Endothelial cell of umbilical vein (primary cell): Measurements from ENCODE around the gene MAP1LC3B2. TPM values are rescaled to one million over a fixed set of nuclear protein-coding genes. Genes with fewer than 3 reads are reported as not detected.

Experiments
- BruUV-seq: library from RNA; stranded (reverse); fragments of 400-500 nt; replicated peaks from 2 replicates; lab custom pipeline; 2021; lab: Mats Ljungman, UMichigan
- CTCF ChIA-PET: fragments of 300-600, 350-600 bp; sonication (Branson Sonifier 250); formaldehyde crosslinking; loops from one replicate; lab custom pipeline; 2021; ENCODE audit warnings: antibody characterized with exemption, inconsistent platforms; lab: Charles Lee
- POLR2A ChIA-PET: fragments of 300-600, 350-600 bp; sonication (Branson Sonifier 250); formaldehyde crosslinking; loops from one replicate; lab custom pipeline; 2021; ENCODE audit warnings: antibody characterized with exemption, inconsistent platforms; lab: Charles Lee
- DNase-seq: peaks from one replicate; pipeline ENCODE4 v3.0.0-alpha.2; 2011; ENCODE audit warnings: low read depth, low spot score
- FAIRE-seq: peaks from 2 replicates; lab custom pipeline; 2011; peaks lifted over from hg19 to GRCh38; lab: Jason Lieb, UNC
- H2AFZ ChIP-seq: 2 replicates; pipeline ENCODE4 v1.6.0; 2012; ENCODE audit warnings: low read depth, low read length, control low read depth, inconsistent platforms
- H3K27ac ChIP-seq: 2 replicates; pipeline ENCODE4 v1.5.1; 2011; ENCODE audit warnings: low read depth, mild to moderate bottlenecking, control low read depth, low read length, moderate library complexity; ENCODE audit not compliant: insufficient read depth
- H3K27me3 ChIP-seq, 2 experiments: 2 replicates each; pipeline versions ENCODE4 v1.6.0 to v1.6.1; 2011; ENCODE audit warnings: low read length in 2 of 2, mixed read lengths in 1 of 2; ENCODE audit not compliant: control insufficient read depth in 2 of 2, insufficient read depth in 2 of 2
- H3K36me3 ChIP-seq, 2 experiments: 2 replicates in 1 of 2; 3 replicates in 1 of 2; pipeline ENCODE4 v1.5.1; 2011; ENCODE audit warnings: low read length in 2 of 2, mild to moderate bottlenecking in 1 of 2, moderate library complexity in 1 of 2; ENCODE audit not compliant: control insufficient read depth in 2 of 2, insufficient read depth in 2 of 2; ENCODE audit errors: extremely low read depth in 1 of 2
- H3K4me1 ChIP-seq: 3 replicates; pipeline ENCODE4 v1.5.1; 2011; ENCODE audit warnings: mild to moderate bottlenecking, low read length; ENCODE audit not compliant: control insufficient read depth, insufficient read depth; ENCODE audit errors: extremely low read depth
- H3K4me2 ChIP-seq: 2 replicates; pipeline ENCODE4 v1.6.1; 2011; ENCODE audit warnings: low read length, control low read depth, mixed read lengths; ENCODE audit not compliant: insufficient read depth
- H3K4me3 ChIP-seq, 3 experiments: fragments of 200-600 bp in 1 of 3; sonication (generic), shearing (Covaris generic) in 1 of 3; replicated peaks in 1 of 3; 2 replicates each; pipeline ENCODE4 v1.5.1; 2011 to 2016; ENCODE audit warnings: control low read depth in 3 of 3, low read length in 3 of 3, mild to moderate bottlenecking in 2 of 3, inconsistent platforms in 1 of 3, low read depth in 1 of 3, moderate library complexity in 1 of 3; ENCODE audit not compliant: insufficient read depth in 1 of 3
- H3K79me2 ChIP-seq: 2 replicates; pipeline ENCODE4 v1.6.0; 2012; ENCODE audit warnings: low read length, inconsistent platforms; ENCODE audit not compliant: control insufficient read depth, insufficient read depth
- H3K9ac ChIP-seq: replicated peaks from 2 replicates; pipeline ENCODE3; 2011; ENCODE audit warnings: low read length, control low read depth; ENCODE audit not compliant: insufficient read depth; ENCODE audit errors: extremely low read depth
- H3K9me1 ChIP-seq: replicated peaks from 3 replicates; pipeline ENCODE4 v1.6.0; 2011; ENCODE audit warnings: mild to moderate bottlenecking, low read length; ENCODE audit not compliant: control insufficient read depth, insufficient read depth; ENCODE audit errors: extremely low read depth
- H3K9me3 ChIP-seq: replicated peaks from 2 replicates; pipeline ENCODE4 v1.5.1; 2012; ENCODE audit warnings: low read length, inconsistent platforms; ENCODE audit not compliant: control insufficient read depth, insufficient read depth
- H4K20me1 ChIP-seq: replicated peaks from 2 replicates; pipeline ENCODE3; 2011; ENCODE audit warnings: mild to moderate bottlenecking, low read length; ENCODE audit not compliant: control insufficient read depth, insufficient read depth; ENCODE audit errors: extremely low read depth
- CTCF ChIP-seq, 2 donors: IDR thresholded peaks; 1 replicate in 1 of 2; 2 replicates in 1 of 2; pipeline ENCODE4 v1.5.1; 2011; ENCODE audit warnings: low read length in 2 of 2, mild to moderate bottlenecking in 2 of 2, moderate library complexity in 2 of 2, control low read depth in 1 of 2, inconsistent platforms in 1 of 2, low read depth in 1 of 2; ENCODE audit not compliant: insufficient read depth in 1 of 2; ENCODE audit errors: extremely low read depth in 1 of 2
- EZH2 ChIP-seq: IDR thresholded peaks from 2 replicates; pipeline ENCODE4 v1.6.1; 2012; ENCODE audit warnings: borderline replicate concordance, low read depth, mild to moderate bottlenecking, moderate library complexity, low read length, inconsistent platforms; ENCODE audit not compliant: severe bottlenecking
- FOS ChIP-seq: IDR thresholded peaks from 2 replicates; pipeline ENCODE4 v1.6.1; 2011; ENCODE audit warnings: mild to moderate bottlenecking, low read length, moderate library complexity, borderline replicate concordance; ENCODE audit not compliant: insufficient read depth
- GATA2 ChIP-seq: IDR thresholded peaks from 2 replicates; pipeline ENCODE4 v1.7.0; 2011; ENCODE audit warnings: low read depth, mild to moderate bottlenecking, moderate library complexity, mixed read lengths, low read length; ENCODE audit not compliant: insufficient read length, insufficient read depth
- JUN ChIP-seq: IDR thresholded peaks from 2 replicates; pipeline ENCODE4 v1.6.1; 2011; ENCODE audit warnings: borderline replicate concordance, low read depth; ENCODE audit not compliant: insufficient read length, insufficient read depth
- MAX ChIP-seq: IDR thresholded peaks from 2 replicates; pipeline ENCODE4 v1.6.1; 2011; ENCODE audit not compliant: insufficient read depth, insufficient read length
- MYC ChIP-seq: IDR thresholded peaks from one replicate; pipeline ENCODE4 v1.6.1; 2011; ENCODE audit warnings: mild to moderate bottlenecking, low read depth, low read length
- POLR2A ChIP-seq: IDR thresholded peaks from 2 replicates; pipeline ENCODE4 v1.6.1; 2012; ENCODE audit warnings: low read depth, mild to moderate bottlenecking, control low read depth, low read length
- POLR2AphosphoS5 ChIP-seq: IDR thresholded peaks from 2 replicates; pipeline ENCODE4 v1.6.1; 2012; ENCODE audit warnings: low read depth, mild to moderate bottlenecking, control low read depth, low read length, moderate library complexity; ENCODE audit not compliant: insufficient read depth
- dilution Hi-C: fragments of 300-500 bp; cut with MboI; formaldehyde crosslinking; loops from one replicate; pipeline ENCODE4 v1.15.0; 2019; ENCODE audit warnings: low sequenced_read_pairs; ENCODE audit not compliant: extremely low pct_ligation_motif_present
- intact Hi-C: fragments of 100-400 bp; cut with micrococcal nuclease; formaldehyde crosslinking; loops from one replicate; pipeline ENCODE4 v1.10.0; 2022
- polyA plus RNA-seq, 4 experiments: library from polyadenylated mRNA; depleted of rRNA in 3 of 4; stranded (reverse) in 3 of 4; unstranded in 1 of 4; fragments of >200 nt; gene quantifications; 2 replicates each; pipeline versions ENCODE4 v1.2.1 to v1.2.3, GENCODE V29; 2011 to 2012; ENCODE audit warnings: missing spikeins in 1 of 4
- total RNA-seq: library from RNA; stranded (reverse); gene quantifications from 2 replicates; pipeline ENCODE4 v1.2.3, GENCODE V29; 2021

MAP1LC3B2 gene
- total and polyA plus RNA-seq, 2 donors (not counting 3 experiments of a cell fraction or from before 2014, with no cell fraction given), result 0.32 to 4.1 TPM

GRCh38 chr12:116516657-116517056 is 42.5 kb upstream of the MAP1LC3B2 start:
- H3K27me3 ChIP-seq, result peaks cover 0 to 7% of the 10 kb centered on the region in 2 experiments
- DNase-seq, result no peak
- H3K9me3 ChIP-seq, result no peaks in the 10 kb centered on the region
- no peaks in the 10 kb centered on the region for H3K9me1 ChIP-seq
- no TSS peak for BruUV-seq
- peaks cover 2% of the 10 kb centered on the region for H3K4me1 ChIP-seq
- H3K27ac ChIP-seq, result no peak overlapping the region
- ChIA-PET POLR2A (no interaction called here), CTCF (no interaction called here)
- H3K4me2 ChIP-seq, result no peak overlapping the region
- H4K20me1 ChIP-seq, result no peaks in the 10 kb centered on the region
- intact Hi-C loops (no loop called here), dilution Hi-C loops (no loop called here)
- no peaks in the 10 kb centered on the region for H3K36me3 ChIP-seq
- no peak for FAIRE-seq
- H3K79me2 ChIP-seq, result no peaks in the 10 kb centered on the region
- TF ChIP-seq JUN (no peak), MYC (no peak), EZH2 (no peak), MAX (no peak), GATA2 (no peak), POLR2AphosphoS5 (no peak), CTCF (IDR thresholded peaks at IDR 0.05; ENCODE audit: extremely low read depth in 1 of 2, insufficient read depth in 1 of 2, low read depth in 1 of 2, low read length in 2 of 2) (no peak), FOS (no peak), POLR2A (no peak)
- H3K9ac ChIP-seq, result no peak overlapping the region
- H2AFZ ChIP-seq, result no peak overlapping the region
- no peak overlapping the region for H3K4me3 ChIP-seq
